GM12878 (cell line): ENCODE measurements around the gene GRIPAP1. TPM values are rescaled to one million over a fixed set of nuclear protein-coding genes. Genes with fewer than 3 reads are reported as not detected.
A peak's percentile ranks its signal among the peaks of the same experiment; 100 is the strongest.

Experiments used
- ATAC-seq: fragments of 200-7000 bp; cut with Tn5 transposase; 3 replicates; pipeline ENCODE4 v1.9.1; 2020; ENCODE audit warnings: mild to moderate bottlenecking, moderate library complexity
- BruUV-seq: library from RNA; stranded (reverse); fragments of 400-500 nt; replicated peaks from 2 replicates; lab custom pipeline; 2021; lab: Mats Ljungman, UMichigan
- CTCF ChIA-PET: fragments of 300-600 bp; sonication (Branson Sonifier 250); formaldehyde crosslinking; extraction: SDS; loops from one replicate; lab custom pipeline; 2021; ENCODE audit warnings: inconsistent platforms; lab: Yijun Ruan, JAX
- POLR2A ChIA-PET: fragments of 350-600 bp; formaldehyde crosslinking; extraction: SDS; loops from one replicate; lab custom pipeline; 2021; ENCODE audit warnings: inconsistent platforms; lab: Charles Lee
- RAD21 ChIA-PET: fragments of 300-600 bp; sonication (Branson Sonifier 250); formaldehyde crosslinking; loops from one replicate; lab custom pipeline; 2023; ENCODE audit warnings: antibody characterized with exemption; ENCODE audit not compliant: unreplicated experiment; lab: Charles Lee
- SMC1A ChIA-PET: fragments of 300-600 bp; sonication (Branson Sonifier 250); formaldehyde crosslinking; loops from one replicate; lab custom pipeline; 2023; ENCODE audit not compliant: unreplicated experiment, uncharacterized antibody; lab: Charles Lee
- DNase-seq: peaks from one replicate; pipeline ENCODE4 v3.0.0-alpha.2; 2011; ENCODE audit warnings: low read depth, low spot score
- FAIRE-seq: peaks from 3 replicates; lab custom pipeline; 2011; peaks lifted over from hg19 to GRCh38; lab: Jason Lieb, UNC
- H2AFZ ChIP-seq: 2 replicates; pipeline ENCODE4 v1.6.0; 2011; ENCODE audit warnings: low read depth, low read length, control low read depth; ENCODE audit not compliant: control insufficient read depth
- H3K27ac ChIP-seq: 2 replicates; pipeline ENCODE4 v1.5.1; 2011; ENCODE audit warnings: control low read depth; ENCODE audit not compliant: control insufficient read depth, insufficient read depth
- H3K27me3 ChIP-seq, 2 experiments: replicated peaks in 1 of 2; 2 replicates each; pipeline versions ENCODE4 v1.6.0 to v1.6.1; 2011; ENCODE audit warnings: low read length in 1 of 2; ENCODE audit not compliant: control insufficient read depth in 2 of 2, insufficient read depth in 2 of 2
- H3K36me3 ChIP-seq, 2 experiments: 2 replicates each; pipeline ENCODE4 v1.5.1; 2011; ENCODE audit warnings: low read length in 1 of 2; ENCODE audit not compliant: control insufficient read depth in 2 of 2, insufficient read depth in 2 of 2
- H3K4me1 ChIP-seq: 2 replicates; pipeline ENCODE4 v1.6.1; 2011; ENCODE audit warnings: mild to moderate bottlenecking, low read length, moderate library complexity, mixed read lengths; ENCODE audit not compliant: control insufficient read depth, insufficient read depth
- H3K4me2 ChIP-seq: 2 replicates; pipeline ENCODE4 v1.6.0; 2011; ENCODE audit warnings: control low read depth; ENCODE audit not compliant: control insufficient read depth, insufficient read depth
- H3K4me3 ChIP-seq: fragments of 200-600 bp; sonication (generic); 2 replicates; pipeline ENCODE4 v1.5.1; 2016
- H3K79me2 ChIP-seq: 2 replicates; pipeline ENCODE4 v1.6.0; 2011; ENCODE audit warnings: low read length; ENCODE audit not compliant: control insufficient read depth, insufficient read depth
- H3K9ac ChIP-seq: 2 replicates; pipeline ENCODE4 v1.8.0; 2011; ENCODE audit warnings: low read length, control low read depth, mixed read lengths; ENCODE audit not compliant: control insufficient read depth, insufficient read depth
- H3K9me3 ChIP-seq: replicated peaks from 3 replicates; pipeline ENCODE4 v1.5.1; 2011; ENCODE audit warnings: mild to moderate bottlenecking, low read length; ENCODE audit not compliant: control insufficient read depth, insufficient read depth
- H4K20me1 ChIP-seq: 2 replicates; pipeline ENCODE4 v1.6.0; 2011; ENCODE audit not compliant: control insufficient read depth, insufficient read depth
- ASH2L ChIP-seq: fragments of 300-600, 200-600 bp; sonication (generic); IDR thresholded peaks from 2 replicates; pipeline ENCODE4 v1.6.1; 2017; ENCODE audit warnings: low read depth, mild to moderate bottlenecking, borderline replicate concordance
- DPF2 ChIP-seq: fragments of 450-650 bp; IDR thresholded peaks from 2 replicates; pipeline ENCODE4 v1.6.1; 2017; ENCODE audit warnings: mild to moderate bottlenecking
- IKZF2 ChIP-seq, 2 experiments: fragments of 450-650 bp; IDR thresholded peaks; 2 replicates each; pipeline ENCODE4 v1.6.1; 2017; ENCODE audit warnings: mild to moderate bottlenecking in 2 of 2, moderate library complexity in 2 of 2
- MEF2B ChIP-seq: fragments of 450-650 bp; IDR thresholded peaks from 2 replicates; pipeline ENCODE4 v1.6.1; 2018; ENCODE audit warnings: mild to moderate bottlenecking, moderate library complexity; ENCODE audit not compliant: partially characterized antibody, poor library complexity, severe bottlenecking
- NR2C2 ChIP-seq: IDR thresholded peaks from 2 replicates; pipeline ENCODE4 v1.6.1; 2011; ENCODE audit warnings: borderline replicate concordance, low read depth; ENCODE audit not compliant: control insufficient read depth, insufficient read length
- PAX5 ChIP-seq: IDR thresholded peaks from 2 replicates; pipeline ENCODE4 v1.6.1; 2011; ENCODE audit warnings: low read depth, low read length, borderline replicate concordance
- PBX3 ChIP-seq: IDR thresholded peaks from 2 replicates; pipeline ENCODE4 v1.6.1; 2011; ENCODE audit warnings: mild to moderate bottlenecking, low read depth, low read length, moderate library complexity; ENCODE audit not compliant: insufficient replicate concordance
- RBBP5 ChIP-seq: fragments of 200-600 bp; sonication (generic); conservative IDR thresholded peaks from 2 replicates; pipeline ENCODE4 v1.6.1; 2016
- ZNF384 ChIP-seq: IDR thresholded peaks from 2 replicates; pipeline ENCODE4 v1.6.1; 2012; ENCODE audit warnings: low read depth, mild to moderate bottlenecking, low read length, improper control_type of control experiment, borderline replicate concordance
- WGBS: methylation state at CpG from one replicate; pipeline ENCODE4 v1.1.6; 2016; ENCODE audit warnings: low lambda C conversion rate; ENCODE audit not compliant: insufficient replicate concordance, insufficient coverage; ENCODE audit errors: missing lambda C conversion rate; 5-methylcytosine and 5-hydroxymethylcytosine counted together
- in situ Hi-C: fragments of 300-500 bp; cut with MboI; formaldehyde crosslinking; loops from 9 replicates; pipeline ENCODE4 v1.14.3; 2018; ENCODE audit warnings: mixed read lengths
- intact Hi-C: fragments of 100-400 bp; cut with micrococcal nuclease; formaldehyde crosslinking; loops from one replicate; pipeline ENCODE4 v1.14.2; 2022; ENCODE audit not compliant: unreplicated experiment
- polyA plus RNA-seq, 11 experiments: library from polyadenylated mRNA; depleted of rRNA in 4 of 11; unstranded in 6 of 11; stranded (reverse) in 5 of 11; fragments of >200 nt; fragmentation: Nextera tagmentation in 4 of 11; fragmentation: Illumina TruSeq in 1 of 11; extraction: Ambion mirVana in 4 of 11; extraction: Trizol in 1 of 11; gene quantifications; 1 replicate in 1 of 11; 2 replicates in 10 of 11; pipeline versions ENCODE4 v1.2.1 to v1.2.3, GENCODE V29; 2011 to 2016; ENCODE audit warnings: inconsistent platforms in 2 of 11, missing spikeins in 2 of 11, low read depth in 1 of 11
- total RNA-seq, 4 experiments: library from RNA; depleted of rRNA in 3 of 4; stranded (reverse); fragments of >200 nt in 3 of 4; fragmentation: Illumina TruSeq in 1 of 4; extraction: Trizol in 1 of 4; gene quantifications; 2 replicates each; pipeline versions ENCODE4 v1.2.1 to v1.2.3, GENCODE V29; 2013 to 2021

The GRIPAP1 gene
- total and polyA plus RNA-seq, 10 of the 15 experiments (the other 5 are each of a cell fraction or from before 2014, with no cell fraction given) = 4.2 to 44.7 (median 25.8) TPM

GRCh38 chrX:48958635-48959094 is 43.4 kb downstream of the GRIPAP1 start:
- ChIA-PET POLR2A (interaction anchor here (0.6 to 2.2 kb wide), 12 partner anchors 16 to 1308 kb away, joined by 4 to 23 read pairs (median 8); partner anchors contain the start of genes ELK1, GRIPAP1, HDAC6 and PQBP1), CTCF (interaction anchor here (0.9 to 1.7 kb wide), 4 partner anchors 12 to 85 kb away, joined by 4 to 7 read pairs (median 5); partner anchors contain the start of gene TFE3), SMC1A (interaction anchor here (1.0 to 2.8 kb wide), 2 partner anchors 22 to 44 kb away, joined by 3 to 7 read pairs; partner anchors contain the start of gene GRIPAP1), RAD21 (interaction anchor here (0.8 to 2.5 kb wide), 6 partner anchors 10 to 274 kb away, joined by 3 to 13 read pairs (median 4); partner anchors contain the start of genes GRIPAP1 and TFE3)
- peak overlapping the region; percentile 73 for H3K4me2 ChIP-seq
- no peaks in the 10 kb centered on the region; the same call in 2 of the 3 replicates for H3K9me3 ChIP-seq
- intact Hi-C loops = loop anchor here (1.0 to 5.0 kb wide), 4 partner anchors 41 to 156 kb away; partner anchors contain the start of genes GRIPAP1, HDAC6, PIM2 and TFE3
- peaks cover 31% of the 10 kb centered on the region for H3K79me2 ChIP-seq
- no TSS peak for BruUV-seq
- H3K27ac ChIP-seq = peak overlapping the region; percentile 70
- WGBS = 44% methylated on average over 18 of the region's 21 CpGs
- peaks cover 11% of the 10 kb centered on the region for H3K4me1 ChIP-seq
- in situ Hi-C loops = no loop called here
- H2AFZ ChIP-seq = peak overlapping the region; percentile 24; the same call in 1 of the 2 replicates
- peak overlapping the region; percentile 75 for H3K4me3 ChIP-seq
- FAIRE-seq = no peak
- no peaks in the 10 kb centered on the region for H3K36me3 ChIP-seq
- no peaks in the 10 kb centered on the region for H3K27me3 ChIP-seq
- ATAC-seq = no peak
- TF ChIP-seq DPF2 (no peak), PAX5 (no peak), ASH2L (no peak), MEF2B (no peak), IKZF2 (IDR thresholded peaks at IDR 0.05) (no peak), NR2C2 (no peak), RBBP5 (no peak), PBX3 (no peak), ZNF384 (peak; percentile 92)
- TF ChIP-seq, all 136 proteins: peak for 1
- Histone ChIP-seq H4K20me1 (no peaks in the 10 kb centered on the region), H3K9ac (peak overlapping the region; percentile 72)
- no peak for DNase-seq
